VCaP (cell line): ENCODE results near the gene HSD17B3.

Source experiments
- H3K27ac ChIP-seq: fragments of 450-650 bp; 2 replicates; pipeline ENCODE4 v1.5.1; 2017
- TF ChIP-seq, protein P1 (sequence below): fragments of 450-650 bp; conservative IDR thresholded peaks from 2 replicates; pipeline ENCODE4 v1.5.1; 2017; ENCODE audit warnings: mild to moderate bottlenecking, moderate library complexity

Gene HSD17B3

DNA sequence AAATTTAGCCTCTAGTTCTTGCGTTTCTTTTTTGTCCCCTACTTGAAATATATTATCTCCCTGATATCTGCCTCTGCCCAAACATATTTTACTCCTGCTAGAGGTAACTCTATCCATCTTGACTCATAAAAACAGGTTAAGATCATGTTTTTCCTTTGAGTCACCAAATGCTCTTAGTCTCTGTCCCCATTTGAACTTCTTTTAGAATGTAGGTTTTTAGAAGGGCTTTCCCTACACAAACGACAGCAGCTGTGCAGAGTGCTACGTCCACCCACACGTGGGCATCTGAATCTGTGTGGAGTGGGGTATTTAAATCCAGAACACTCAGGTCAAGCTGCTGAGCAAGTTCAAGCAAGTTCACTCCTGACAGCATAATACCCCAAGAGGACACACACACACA, 2.2 kb downstream of the HSD17B3 start:
- TF ChIP-seq, protein P1, sequence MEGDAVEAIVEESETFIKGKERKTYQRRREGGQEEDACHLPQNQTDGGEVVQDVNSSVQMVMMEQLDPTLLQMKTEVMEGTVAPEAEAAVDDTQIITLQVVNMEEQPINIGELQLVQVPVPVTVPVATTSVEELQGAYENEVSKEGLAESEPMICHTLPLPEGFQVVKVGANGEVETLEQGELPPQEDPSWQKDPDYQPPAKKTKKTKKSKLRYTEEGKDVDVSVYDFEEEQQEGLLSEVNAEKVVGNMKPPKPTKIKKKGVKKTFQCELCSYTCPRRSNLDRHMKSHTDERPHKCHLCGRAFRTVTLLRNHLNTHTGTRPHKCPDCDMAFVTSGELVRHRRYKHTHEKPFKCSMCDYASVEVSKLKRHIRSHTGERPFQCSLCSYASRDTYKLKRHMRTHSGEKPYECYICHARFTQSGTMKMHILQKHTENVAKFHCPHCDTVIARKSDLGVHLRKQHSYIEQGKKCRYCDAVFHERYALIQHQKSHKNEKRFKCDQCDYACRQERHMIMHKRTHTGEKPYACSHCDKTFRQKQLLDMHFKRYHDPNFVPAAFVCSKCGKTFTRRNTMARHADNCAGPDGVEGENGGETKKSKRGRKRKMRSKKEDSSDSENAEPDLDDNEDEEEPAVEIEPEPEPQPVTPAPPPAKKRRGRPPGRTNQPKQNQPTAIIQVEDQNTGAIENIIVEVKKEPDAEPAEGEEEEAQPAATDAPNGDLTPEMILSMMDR = no peak
- no peak overlapping the region for H3K27ac ChIP-seq

DNA sequence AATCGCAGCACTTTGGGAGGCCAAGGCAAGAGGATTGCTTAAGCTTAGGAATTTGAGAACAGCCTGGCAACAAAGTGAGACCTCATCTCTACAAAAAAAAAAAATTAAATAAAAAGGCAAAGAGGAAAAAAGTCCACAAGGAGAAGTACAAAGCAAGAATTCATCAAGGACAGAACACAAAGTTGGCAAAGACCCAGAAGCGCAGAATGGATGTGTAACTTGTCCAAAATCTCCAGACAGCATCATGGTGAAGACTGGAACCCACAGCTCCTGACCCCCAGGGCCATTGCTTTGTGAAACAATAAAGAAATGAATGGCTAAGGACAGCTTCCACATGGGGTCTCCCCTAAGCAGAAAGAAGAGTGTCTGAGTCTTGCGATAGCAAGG, 7.8 kb downstream of the HSD17B3 start:
- TF ChIP-seq, protein P1 = no peak
- H3K27ac ChIP-seq = no peak overlapping the region

DNA sequence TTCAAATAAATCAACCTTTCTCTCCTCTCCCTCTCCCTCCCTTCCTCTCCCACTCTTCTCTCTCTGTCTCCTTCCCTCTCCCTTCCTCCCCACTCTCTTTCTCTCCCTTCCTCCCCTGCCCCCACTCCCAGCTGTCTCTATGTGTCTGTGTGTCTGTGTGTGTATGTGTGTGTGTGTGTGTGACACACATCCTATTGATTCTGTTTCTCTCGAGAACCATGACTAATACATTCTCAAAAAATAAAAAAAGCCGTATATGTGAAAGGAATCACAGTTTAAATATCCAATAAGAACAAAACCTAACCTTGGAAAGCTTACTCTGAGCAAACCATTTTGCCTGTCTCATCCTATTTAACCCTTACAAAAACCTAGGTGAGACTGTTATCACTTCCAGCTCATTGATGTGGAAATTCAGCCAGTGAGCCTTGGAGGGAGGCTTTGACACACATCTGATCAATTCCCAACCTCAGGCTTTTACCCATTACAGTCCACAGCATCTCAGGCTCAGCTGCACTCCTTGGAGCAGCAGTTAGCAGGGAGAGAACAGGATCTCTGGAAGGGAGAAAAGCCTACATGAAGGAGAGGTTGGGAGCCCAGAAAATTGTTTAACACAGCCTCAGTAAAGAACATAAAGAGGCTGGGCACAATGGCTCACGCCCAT, 8.3 kb downstream of the HSD17B3 start:
- TF ChIP-seq, protein P1 = no peak
- H3K27ac ChIP-seq = no peak overlapping the region

DNA sequence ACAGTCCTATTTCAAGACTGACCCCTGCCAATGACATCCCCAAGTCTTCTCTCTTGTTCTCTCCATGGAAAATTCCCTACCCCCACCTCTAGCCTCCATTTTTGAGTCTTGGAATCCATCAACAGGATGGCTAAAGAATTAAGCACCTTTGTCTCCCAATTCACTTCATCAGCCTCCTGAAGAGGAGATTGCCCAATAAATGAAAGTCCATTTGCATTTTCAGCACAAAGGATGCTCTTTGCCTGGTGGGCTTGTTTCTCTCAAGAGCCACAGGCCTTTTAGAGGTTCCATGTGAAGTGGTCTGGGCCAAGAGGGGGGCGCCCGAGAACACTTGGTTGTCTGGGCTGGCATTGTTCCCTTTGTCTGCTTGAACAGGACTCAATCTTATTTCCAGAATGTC, 12.6 kb downstream of the HSD17B3 start:
- H3K27ac ChIP-seq = no peak overlapping the region
- TF ChIP-seq, protein P1 = no peak

DNA sequence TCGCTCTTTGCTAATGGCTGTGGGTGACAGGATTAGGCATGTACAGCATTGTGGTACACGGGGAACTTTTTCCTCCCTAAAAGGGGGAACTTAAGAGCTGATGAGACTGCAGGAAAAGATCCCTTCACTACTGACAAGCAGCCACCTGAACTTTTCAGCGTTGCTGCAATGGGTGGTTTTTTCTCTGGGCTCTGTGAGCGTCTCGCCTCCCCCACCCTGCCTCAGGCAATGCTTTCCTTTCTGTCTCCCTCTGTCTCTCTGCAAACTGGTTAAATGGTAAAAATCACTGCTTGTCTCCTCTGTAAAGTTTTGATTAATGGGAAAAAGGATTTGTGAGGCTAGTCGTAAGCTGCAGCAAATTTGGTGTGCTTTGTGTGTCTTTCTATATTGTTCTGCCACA, 20.3 kb downstream of the HSD17B3 start:
- no peak overlapping the region for H3K27ac ChIP-seq
- TF ChIP-seq, protein P1 = no peak

DNA sequence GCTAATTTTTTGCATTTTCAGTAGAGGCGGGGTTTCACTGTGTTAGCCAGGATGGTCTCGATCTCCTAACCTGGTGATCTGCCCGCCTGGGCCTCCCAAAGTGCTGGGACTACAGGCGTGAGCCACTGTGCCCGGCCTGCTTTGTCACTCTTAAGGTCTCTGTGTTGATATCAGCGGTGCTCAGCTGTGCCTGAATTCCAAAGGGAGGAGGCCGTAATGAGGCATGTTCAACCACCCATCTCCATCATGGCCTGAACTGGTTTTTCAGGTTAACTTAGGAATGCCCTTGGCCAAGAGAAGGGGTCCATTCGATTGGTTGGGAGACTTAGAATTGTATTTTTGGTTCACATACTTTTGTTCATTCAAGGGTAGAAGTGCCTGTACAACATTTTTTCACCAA, 22.0 kb downstream of the HSD17B3 start:
- no peak overlapping the region for H3K27ac ChIP-seq
- TF ChIP-seq, protein P1 = no peak

DNA sequence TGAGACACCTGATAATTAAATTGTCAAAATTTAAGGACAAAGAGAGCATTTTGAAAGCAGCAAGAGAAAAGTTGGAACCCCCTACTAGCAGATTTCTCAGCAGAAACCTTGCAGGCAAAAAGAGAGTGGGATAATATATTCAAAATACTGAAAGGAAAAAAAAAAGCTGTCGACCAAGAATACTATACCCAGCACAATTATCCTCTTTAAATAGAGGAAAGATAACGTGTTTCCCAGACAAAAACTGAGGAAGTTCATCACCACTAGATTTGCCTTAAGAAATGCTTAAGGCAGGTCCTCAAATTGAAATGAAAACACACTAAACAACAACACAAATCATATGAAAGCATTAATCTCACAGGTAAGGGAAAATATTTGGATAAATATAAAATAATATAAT, 27.0 kb downstream of the HSD17B3 start:
- no peak overlapping the region for H3K27ac ChIP-seq
- TF ChIP-seq, protein P1 = no peak
